Glutamatergic neuron (in vitro differentiated cells): ENCODE measurements around the gene GABRB3. TPM values are rescaled to one million over a fixed set of nuclear protein-coding genes. Genes with fewer than 3 reads are reported as not detected.

Experiments used
- DNase-seq: peaks from one replicate; pipeline ENCODE4 v3.0.0; 2022
- H3K27ac Mint-ChIP-seq: one replicate; pipeline ENCODE4 v1.8.0; 2020; ENCODE audit warnings: mild to moderate bottlenecking, mixed read lengths, inconsistent platforms; ENCODE audit not compliant: unreplicated experiment
- H3K27me3 Mint-ChIP-seq: one replicate; pipeline ENCODE4 v1.8.0; 2020; ENCODE audit warnings: mild to moderate bottlenecking, moderate library complexity, mixed read lengths, inconsistent platforms; ENCODE audit not compliant: unreplicated experiment
- H3K36me3 Mint-ChIP-seq: one replicate; pipeline ENCODE4 v1.8.0; 2020; ENCODE audit warnings: mild to moderate bottlenecking, mixed read lengths, inconsistent platforms; ENCODE audit not compliant: unreplicated experiment
- H3K4me1 Mint-ChIP-seq: one replicate; pipeline ENCODE4 v1.8.0; 2020; ENCODE audit warnings: mild to moderate bottlenecking, low read depth, mixed read lengths, inconsistent platforms; ENCODE audit not compliant: unreplicated experiment
- H3K4me3 Mint-ChIP-seq: one replicate; pipeline ENCODE4 v1.8.0; 2020; ENCODE audit warnings: mild to moderate bottlenecking, mixed read lengths, inconsistent platforms; ENCODE audit not compliant: unreplicated experiment
- H3K9me3 Mint-ChIP-seq: one replicate; pipeline ENCODE4 v1.8.0; 2020; ENCODE audit warnings: mild to moderate bottlenecking, moderate library complexity, mixed read lengths, inconsistent platforms; ENCODE audit not compliant: unreplicated experiment
- total RNA-seq: library from RNA; stranded (reverse); fragmentation: NEBNext Ultra II Directional; extraction: Animal tissue kit (Norgen Biotek cat#: 25700); gene quantifications from one replicate; pipeline ENCODE4 v1.2.1, GENCODE V29; 2021; ENCODE audit not compliant: unreplicated experiment
- TF ChIP-seq, protein P1 (sequence below): fragments of 200-600 bp; sonication (generic); IDR thresholded peaks from one replicate; pipeline ENCODE4 v1.5.0; 2021; ENCODE audit not compliant: partially characterized antibody, unreplicated experiment

GABRB3 gene
- total RNA-seq, 1 donor from 2014 or later, result 287 TPM

DNA sequence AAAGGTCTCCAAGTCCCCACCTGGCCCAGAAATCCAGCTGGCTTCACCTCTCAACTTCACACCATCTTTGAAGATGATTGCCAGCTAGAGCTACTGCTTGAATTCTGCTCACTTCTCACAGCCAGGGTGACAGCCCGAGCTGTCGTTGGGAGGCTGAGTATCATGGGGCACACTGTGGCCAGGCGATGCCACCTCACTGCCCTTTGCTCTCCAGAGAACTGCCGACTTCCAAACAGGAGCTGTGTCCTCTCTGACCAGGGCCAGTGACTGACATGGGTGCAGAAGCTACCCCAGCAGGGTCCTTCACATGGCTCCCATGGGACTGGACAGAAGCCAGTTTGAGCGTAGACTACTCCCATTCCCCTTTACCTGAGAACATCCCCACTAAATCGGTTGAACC, 254.0 kb downstream of the GABRB3 start:
- peaks cover 4% of the 10 kb centered on the region for H3K9me3 Mint-ChIP-seq
- no peak overlapping the region for H3K27ac Mint-ChIP-seq
- no peaks in the 10 kb centered on the region for H3K27me3 Mint-ChIP-seq
- no peaks in the 10 kb centered on the region for H3K4me1 Mint-ChIP-seq
- H3K4me3 Mint-ChIP-seq, result no peak overlapping the region
- peaks cover 3% of the 10 kb centered on the region for H3K36me3 Mint-ChIP-seq
- TF ChIP-seq, protein P1, sequence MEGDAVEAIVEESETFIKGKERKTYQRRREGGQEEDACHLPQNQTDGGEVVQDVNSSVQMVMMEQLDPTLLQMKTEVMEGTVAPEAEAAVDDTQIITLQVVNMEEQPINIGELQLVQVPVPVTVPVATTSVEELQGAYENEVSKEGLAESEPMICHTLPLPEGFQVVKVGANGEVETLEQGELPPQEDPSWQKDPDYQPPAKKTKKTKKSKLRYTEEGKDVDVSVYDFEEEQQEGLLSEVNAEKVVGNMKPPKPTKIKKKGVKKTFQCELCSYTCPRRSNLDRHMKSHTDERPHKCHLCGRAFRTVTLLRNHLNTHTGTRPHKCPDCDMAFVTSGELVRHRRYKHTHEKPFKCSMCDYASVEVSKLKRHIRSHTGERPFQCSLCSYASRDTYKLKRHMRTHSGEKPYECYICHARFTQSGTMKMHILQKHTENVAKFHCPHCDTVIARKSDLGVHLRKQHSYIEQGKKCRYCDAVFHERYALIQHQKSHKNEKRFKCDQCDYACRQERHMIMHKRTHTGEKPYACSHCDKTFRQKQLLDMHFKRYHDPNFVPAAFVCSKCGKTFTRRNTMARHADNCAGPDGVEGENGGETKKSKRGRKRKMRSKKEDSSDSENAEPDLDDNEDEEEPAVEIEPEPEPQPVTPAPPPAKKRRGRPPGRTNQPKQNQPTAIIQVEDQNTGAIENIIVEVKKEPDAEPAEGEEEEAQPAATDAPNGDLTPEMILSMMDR, result no peak
- DNase-seq, result no peak

DNA sequence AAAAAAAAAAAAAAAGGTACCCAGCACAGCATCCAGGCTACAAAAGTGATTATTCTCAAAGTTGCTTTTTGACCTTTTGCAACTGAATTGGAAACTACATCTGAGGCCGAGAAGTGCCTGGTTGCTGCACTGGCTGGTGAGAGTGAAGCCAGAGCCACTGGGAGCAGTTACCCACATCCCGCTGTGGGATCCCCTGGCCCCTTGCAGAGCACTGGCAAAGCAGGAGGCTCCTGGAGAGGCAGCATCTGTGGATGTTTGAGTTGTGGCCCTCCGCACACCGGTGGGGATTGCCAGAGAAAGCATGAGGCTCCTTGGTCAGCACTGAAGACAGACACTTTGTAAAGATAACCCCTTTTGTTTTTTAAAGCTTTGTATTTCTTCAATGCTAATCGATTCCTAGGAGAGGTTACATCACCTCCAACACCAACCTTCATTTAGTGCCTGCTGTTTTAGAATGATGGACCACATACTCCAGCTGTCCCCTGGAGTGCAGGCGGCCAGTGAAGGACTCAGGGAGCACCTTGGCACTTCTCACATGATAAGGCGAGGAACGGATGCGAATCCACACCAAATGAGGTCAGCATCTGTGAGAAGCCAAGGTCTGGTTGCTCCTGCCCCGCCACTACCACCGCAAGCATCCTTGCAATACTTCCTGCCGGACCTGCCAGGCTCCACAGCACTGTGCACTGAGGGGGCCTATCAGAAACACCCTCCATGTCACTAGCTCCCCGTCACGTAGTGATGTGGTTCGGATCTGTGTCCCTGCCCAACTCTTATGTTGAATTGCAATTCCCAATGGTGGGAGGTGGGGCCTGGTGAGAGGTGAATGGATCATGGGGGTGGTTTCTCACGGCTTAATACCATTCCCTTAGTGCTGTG, 256.5 kb downstream of the GABRB3 start:
- DNase-seq, result no peak
- Mint-ChIP-seq H3K4me3 (no peak overlapping the region), H3K9me3 (peaks cover 7% of the 10 kb centered on the region), H3K36me3 (peaks cover 12% of the 10 kb centered on the region), H3K27me3 (no peaks in the 10 kb centered on the region), H3K27ac (no peak overlapping the region), H3K4me1 (no peaks in the 10 kb centered on the region)
- TF ChIP-seq, protein P1, result no peak

DNA sequence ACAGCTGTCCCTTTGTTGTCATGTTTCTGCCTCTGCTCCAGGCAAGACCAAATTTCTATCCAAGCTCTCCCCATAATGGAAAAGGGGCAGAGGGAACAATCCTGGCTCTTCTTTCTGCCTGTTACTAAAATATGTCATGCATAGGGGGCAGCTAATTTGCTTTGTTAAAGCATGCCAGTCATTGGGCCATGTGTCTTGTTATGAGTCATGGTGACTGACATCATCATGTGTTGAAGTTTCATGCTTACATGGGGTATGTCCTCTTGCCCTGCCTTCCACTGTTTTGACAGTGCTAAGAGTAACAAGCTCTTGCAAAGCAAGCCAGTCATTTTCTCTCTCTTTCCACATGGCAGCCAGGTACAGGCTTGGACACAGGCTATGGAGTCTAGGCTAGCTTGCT, 268.9 kb downstream of the GABRB3 start:
- H3K27me3 Mint-ChIP-seq, result no peaks in the 10 kb centered on the region
- H3K36me3 Mint-ChIP-seq, result no peaks in the 10 kb centered on the region
- no peak overlapping the region for H3K4me3 Mint-ChIP-seq
- H3K27ac Mint-ChIP-seq, result no peak overlapping the region
- TF ChIP-seq, protein P1, result no peak
- no peak for DNase-seq
- no peaks in the 10 kb centered on the region for H3K4me1 Mint-ChIP-seq
- H3K9me3 Mint-ChIP-seq, result peaks cover 3% of the 10 kb centered on the region

Other genes with a start within 250 kb of the GABRB3 start
- 1.1 TPM for gene GABRA5, start 94.0 kb upstream of the GABRB3 start, total RNA-seq
- 1.3 TPM for gene GABRG3, start 198.1 kb upstream of the GABRB3 start, total RNA-seq